Measurements from ENCODE around the gene MCM9.

The MCM9 gene

DNA sequence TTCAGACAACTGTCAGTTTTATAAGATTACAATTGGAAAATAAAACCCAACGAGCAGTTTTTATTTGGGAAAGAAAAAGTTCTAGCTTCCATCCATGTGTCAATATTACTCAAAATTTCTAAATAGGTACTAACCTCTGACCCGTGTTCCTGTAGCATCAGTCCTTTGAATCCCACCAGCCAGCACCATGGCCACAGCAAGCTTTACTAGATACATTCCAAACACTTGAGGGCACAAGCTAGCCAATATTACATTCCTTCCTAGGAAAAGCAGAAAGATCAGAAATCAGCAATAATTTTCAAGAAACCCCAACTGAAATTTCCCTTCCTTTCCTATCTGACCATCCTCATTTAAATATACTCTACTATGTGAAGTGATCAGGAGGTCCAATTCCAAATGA, 21.8 kb downstream of the MCM9 start:
- DNase-seq (ENCODE audit: low read depth in 1 of 2, low spot score in 1 of 2): no peak
- TF ChIP-seq GABPA (IDR thresholded peaks at IDR 0.05; ENCODE audit: low read depth): no peak
- no peak for TF ChIP-seq SPI1 (IDR thresholded peaks at IDR 0.05; ENCODE audit: borderline replicate concordance, low read depth)
- no peak for TF ChIP-seq POLR2AphosphoS5 (IDR thresholded peaks at IDR 0.05; ENCODE audit: low read depth)
- H3K27me3 ChIP-seq (ENCODE audit: insufficient read depth, poor library complexity, severe bottlenecking): no peaks in the 10 kb centered on the region
- no peak overlapping the region for H3K4me3 ChIP-seq (replicated peaks; ENCODE audit: insufficient read depth, low read length)
- H3K27ac ChIP-seq (replicated peaks): no peak overlapping the region

DNA sequence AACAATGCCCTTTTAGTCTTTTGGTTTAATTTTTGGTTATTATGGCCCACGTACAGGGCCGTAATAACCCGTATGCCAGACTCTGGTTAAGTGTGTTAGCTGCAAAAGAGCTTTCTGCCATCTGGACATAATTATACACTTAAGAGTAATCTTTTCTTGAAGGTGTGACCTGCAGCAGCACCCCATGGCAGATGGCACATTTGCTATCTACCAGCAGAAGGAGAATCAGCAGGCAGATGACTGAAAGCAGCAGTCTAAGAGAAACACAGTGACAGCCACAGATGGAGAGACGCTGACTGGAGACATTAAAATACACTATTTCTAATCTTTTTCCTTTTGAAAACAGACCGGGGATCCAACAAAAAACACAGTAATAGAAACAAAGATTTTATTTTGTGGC, 22.3 kb downstream of the MCM9 start:
- Histone ChIP-seq H3K27ac (replicated peaks) (no peak overlapping the region), H3K27me3 (ENCODE audit: insufficient read depth, poor library complexity, severe bottlenecking) (no peaks in the 10 kb centered on the region), H3K4me3 (replicated peaks; ENCODE audit: insufficient read depth, low read length) (no peak overlapping the region)
- TF ChIP-seq GABPA (IDR thresholded peaks at IDR 0.05; ENCODE audit: low read depth) (no peak), POLR2AphosphoS5 (IDR thresholded peaks at IDR 0.05; ENCODE audit: low read depth) (no peak)
- no peak for DNase-seq (ENCODE audit: low read depth in 1 of 2, low spot score in 1 of 2)

DNA sequence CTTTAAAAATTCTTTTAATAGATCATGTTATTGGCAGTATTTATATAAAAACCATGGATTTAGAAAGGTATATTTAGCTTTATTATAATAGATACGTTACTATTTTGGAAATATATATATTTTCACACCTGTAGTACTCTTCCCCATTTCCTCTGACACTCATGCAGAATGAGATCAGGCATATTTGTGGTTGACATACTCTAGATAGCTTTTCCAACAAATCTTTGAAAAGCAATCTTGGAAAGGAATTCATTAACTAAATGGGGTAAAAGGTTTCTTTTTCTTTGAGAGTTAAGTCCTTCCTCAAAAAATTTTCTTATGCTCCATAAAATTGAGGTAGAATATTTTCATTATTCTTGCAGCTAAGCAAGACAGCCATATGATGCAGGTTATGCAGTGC, 26.5 kb downstream of the MCM9 start:
- TF ChIP-seq SPI1 (IDR thresholded peaks at IDR 0.05; ENCODE audit: borderline replicate concordance, low read depth) (no peak), POLR2AphosphoS5 (IDR thresholded peaks at IDR 0.05; ENCODE audit: low read depth) (no peak), GABPA (IDR thresholded peaks at IDR 0.05; ENCODE audit: low read depth) (no peak)
- TF ChIP-seq, protein P1, sequence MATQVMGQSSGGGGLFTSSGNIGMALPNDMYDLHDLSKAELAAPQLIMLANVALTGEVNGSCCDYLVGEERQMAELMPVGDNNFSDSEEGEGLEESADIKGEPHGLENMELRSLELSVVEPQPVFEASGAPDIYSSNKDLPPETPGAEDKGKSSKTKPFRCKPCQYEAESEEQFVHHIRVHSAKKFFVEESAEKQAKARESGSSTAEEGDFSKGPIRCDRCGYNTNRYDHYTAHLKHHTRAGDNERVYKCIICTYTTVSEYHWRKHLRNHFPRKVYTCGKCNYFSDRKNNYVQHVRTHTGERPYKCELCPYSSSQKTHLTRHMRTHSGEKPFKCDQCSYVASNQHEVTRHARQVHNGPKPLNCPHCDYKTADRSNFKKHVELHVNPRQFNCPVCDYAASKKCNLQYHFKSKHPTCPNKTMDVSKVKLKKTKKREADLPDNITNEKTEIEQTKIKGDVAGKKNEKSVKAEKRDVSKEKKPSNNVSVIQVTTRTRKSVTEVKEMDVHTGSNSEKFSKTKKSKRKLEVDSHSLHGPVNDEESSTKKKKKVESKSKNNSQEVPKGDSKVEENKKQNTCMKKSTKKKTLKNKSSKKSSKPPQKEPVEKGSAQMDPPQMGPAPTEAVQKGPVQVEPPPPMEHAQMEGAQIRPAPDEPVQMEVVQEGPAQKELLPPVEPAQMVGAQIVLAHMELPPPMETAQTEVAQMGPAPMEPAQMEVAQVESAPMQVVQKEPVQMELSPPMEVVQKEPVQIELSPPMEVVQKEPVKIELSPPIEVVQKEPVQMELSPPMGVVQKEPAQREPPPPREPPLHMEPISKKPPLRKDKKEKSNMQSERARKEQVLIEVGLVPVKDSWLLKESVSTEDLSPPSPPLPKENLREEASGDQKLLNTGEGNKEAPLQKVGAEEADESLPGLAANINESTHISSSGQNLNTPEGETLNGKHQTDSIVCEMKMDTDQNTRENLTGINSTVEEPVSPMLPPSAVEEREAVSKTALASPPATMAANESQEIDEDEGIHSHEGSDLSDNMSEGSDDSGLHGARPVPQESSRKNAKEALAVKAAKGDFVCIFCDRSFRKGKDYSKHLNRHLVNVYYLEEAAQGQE (IDR thresholded peaks at IDR 0.05; ENCODE audit: insufficient replicate concordance, low read depth): no peak
- TF ChIP-seq, protein P2, sequence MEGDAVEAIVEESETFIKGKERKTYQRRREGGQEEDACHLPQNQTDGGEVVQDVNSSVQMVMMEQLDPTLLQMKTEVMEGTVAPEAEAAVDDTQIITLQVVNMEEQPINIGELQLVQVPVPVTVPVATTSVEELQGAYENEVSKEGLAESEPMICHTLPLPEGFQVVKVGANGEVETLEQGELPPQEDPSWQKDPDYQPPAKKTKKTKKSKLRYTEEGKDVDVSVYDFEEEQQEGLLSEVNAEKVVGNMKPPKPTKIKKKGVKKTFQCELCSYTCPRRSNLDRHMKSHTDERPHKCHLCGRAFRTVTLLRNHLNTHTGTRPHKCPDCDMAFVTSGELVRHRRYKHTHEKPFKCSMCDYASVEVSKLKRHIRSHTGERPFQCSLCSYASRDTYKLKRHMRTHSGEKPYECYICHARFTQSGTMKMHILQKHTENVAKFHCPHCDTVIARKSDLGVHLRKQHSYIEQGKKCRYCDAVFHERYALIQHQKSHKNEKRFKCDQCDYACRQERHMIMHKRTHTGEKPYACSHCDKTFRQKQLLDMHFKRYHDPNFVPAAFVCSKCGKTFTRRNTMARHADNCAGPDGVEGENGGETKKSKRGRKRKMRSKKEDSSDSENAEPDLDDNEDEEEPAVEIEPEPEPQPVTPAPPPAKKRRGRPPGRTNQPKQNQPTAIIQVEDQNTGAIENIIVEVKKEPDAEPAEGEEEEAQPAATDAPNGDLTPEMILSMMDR (IDR thresholded peaks at IDR 0.05; ENCODE audit: insufficient read depth, low read length): no peak
- no peak overlapping the region for H3K4me3 ChIP-seq (replicated peaks; ENCODE audit: insufficient read depth, low read length)
- H3K27me3 ChIP-seq (ENCODE audit: insufficient read depth, poor library complexity, severe bottlenecking): no peaks in the 10 kb centered on the region
- no peak overlapping the region for H3K27ac ChIP-seq (replicated peaks)
- no peak for DNase-seq (ENCODE audit: low read depth in 1 of 2, low spot score in 1 of 2)

DNA sequence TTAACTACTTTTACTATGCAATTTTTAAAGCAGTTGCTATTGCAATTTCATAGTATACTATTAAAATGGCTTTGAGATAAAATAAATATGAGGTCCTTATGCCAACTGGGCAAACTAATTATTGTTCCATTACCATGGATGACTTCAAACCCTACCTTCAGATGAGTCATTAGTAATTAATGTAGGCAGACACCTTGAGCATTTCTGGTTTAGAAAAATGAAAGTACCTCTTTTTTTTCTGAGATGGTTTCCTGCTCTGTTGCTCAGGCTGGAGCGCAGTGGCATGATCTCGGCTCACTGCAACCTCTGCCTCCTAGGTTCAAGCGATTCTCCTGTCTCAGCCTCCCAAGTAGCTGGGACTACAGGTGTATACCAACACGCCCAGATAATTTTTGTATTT, 29.1 kb downstream of the MCM9 start:
- H3K4me3 ChIP-seq (replicated peaks; ENCODE audit: insufficient read depth, low read length): no peak overlapping the region
- H3K27ac ChIP-seq (replicated peaks): no peak overlapping the region
- no peak for DNase-seq (ENCODE audit: low read depth in 1 of 2, low spot score in 1 of 2)
- H3K27me3 ChIP-seq (ENCODE audit: insufficient read depth, poor library complexity, severe bottlenecking): no peaks in the 10 kb centered on the region
- no peak for TF ChIP-seq POLR2AphosphoS5 (IDR thresholded peaks at IDR 0.05; ENCODE audit: low read depth)

DNA sequence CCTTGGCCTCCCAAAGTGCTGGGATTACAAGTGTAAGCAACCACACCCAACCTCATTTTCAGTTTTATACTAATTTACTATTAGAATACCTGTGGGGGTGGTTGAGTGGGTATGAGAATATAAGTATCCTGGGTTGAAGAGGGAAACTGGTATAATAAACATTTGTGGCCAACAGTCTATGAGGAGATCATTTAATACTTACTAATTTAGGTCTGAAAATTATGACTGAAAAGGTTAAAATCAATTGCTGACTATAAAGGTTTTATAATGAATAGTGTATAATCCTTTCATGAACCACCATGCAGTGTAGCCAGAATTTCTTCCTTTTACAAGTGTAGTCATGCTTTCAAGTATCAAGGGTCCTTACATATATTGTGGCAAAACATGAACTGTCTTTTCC, 29.9 kb downstream of the MCM9 start:
- H3K27me3 ChIP-seq (ENCODE audit: insufficient read depth, poor library complexity, severe bottlenecking): no peaks in the 10 kb centered on the region
- no peak overlapping the region for H3K4me3 ChIP-seq (replicated peaks; ENCODE audit: insufficient read depth, low read length)
- DNase-seq (ENCODE audit: low read depth in 1 of 2, low spot score in 1 of 2): no peak
- no peak overlapping the region for H3K27ac ChIP-seq (replicated peaks)
- no peak for TF ChIP-seq GABPA (IDR thresholded peaks at IDR 0.05; ENCODE audit: low read depth)
- TF ChIP-seq, protein P1 (IDR thresholded peaks at IDR 0.05; ENCODE audit: insufficient replicate concordance, low read depth): no peak
- TF ChIP-seq, protein P2 (IDR thresholded peaks at IDR 0.05; ENCODE audit: insufficient read depth, low read length): no peak
- TF ChIP-seq POLR2AphosphoS5 (IDR thresholded peaks at IDR 0.05; ENCODE audit: low read depth): no peak
- no peak for TF ChIP-seq SPI1 (IDR thresholded peaks at IDR 0.05; ENCODE audit: borderline replicate concordance, low read depth)
